Activated T-helper 17 cell treated with anti-CD3 and anti-CD28 coated beads, Interleukin-2, amount 50 U/mL, for 72 hours (primary cell): ENCODE results near the gene PDE8A. TPM values are rescaled to one million over a fixed set of nuclear protein-coding genes. Genes with fewer than 3 reads are reported as not detected.

Experiments used
- ATAC-seq: fragments of 150-1000 bp; cut with Tn5 transposase; replicated peaks from 2 replicates; pipeline ENCODE4 v1.10.0; 2021; ENCODE audit warnings: mild to moderate bottlenecking, moderate library complexity
- H3K27ac Mint-ChIP-seq: one replicate; pipeline ENCODE4 v1.8.0; 2022; ENCODE audit warnings: mixed read lengths
- H3K27me3 Mint-ChIP-seq: one replicate; pipeline ENCODE4 v1.8.0; 2022; ENCODE audit warnings: mixed read lengths
- H3K36me3 Mint-ChIP-seq: one replicate; pipeline ENCODE4 v1.8.0; 2022; ENCODE audit warnings: low read depth, mild to moderate bottlenecking, mixed read lengths
- H3K4me1 Mint-ChIP-seq: one replicate; pipeline ENCODE4 v1.8.0; 2022; ENCODE audit warnings: mixed read lengths
- H3K4me3 Mint-ChIP-seq: one replicate; pipeline ENCODE4 v1.8.0; 2022; ENCODE audit warnings: mild to moderate bottlenecking, mixed read lengths
- H3K9me3 Mint-ChIP-seq: one replicate; pipeline ENCODE4 v1.8.0; 2022; ENCODE audit warnings: mixed read lengths
- total RNA-seq, 2 donors: library from RNA; stranded (reverse); gene quantifications; one replicate each; pipeline ENCODE4 v1.2.3, GENCODE V29; 2022

Gene PDE8A, protein sequence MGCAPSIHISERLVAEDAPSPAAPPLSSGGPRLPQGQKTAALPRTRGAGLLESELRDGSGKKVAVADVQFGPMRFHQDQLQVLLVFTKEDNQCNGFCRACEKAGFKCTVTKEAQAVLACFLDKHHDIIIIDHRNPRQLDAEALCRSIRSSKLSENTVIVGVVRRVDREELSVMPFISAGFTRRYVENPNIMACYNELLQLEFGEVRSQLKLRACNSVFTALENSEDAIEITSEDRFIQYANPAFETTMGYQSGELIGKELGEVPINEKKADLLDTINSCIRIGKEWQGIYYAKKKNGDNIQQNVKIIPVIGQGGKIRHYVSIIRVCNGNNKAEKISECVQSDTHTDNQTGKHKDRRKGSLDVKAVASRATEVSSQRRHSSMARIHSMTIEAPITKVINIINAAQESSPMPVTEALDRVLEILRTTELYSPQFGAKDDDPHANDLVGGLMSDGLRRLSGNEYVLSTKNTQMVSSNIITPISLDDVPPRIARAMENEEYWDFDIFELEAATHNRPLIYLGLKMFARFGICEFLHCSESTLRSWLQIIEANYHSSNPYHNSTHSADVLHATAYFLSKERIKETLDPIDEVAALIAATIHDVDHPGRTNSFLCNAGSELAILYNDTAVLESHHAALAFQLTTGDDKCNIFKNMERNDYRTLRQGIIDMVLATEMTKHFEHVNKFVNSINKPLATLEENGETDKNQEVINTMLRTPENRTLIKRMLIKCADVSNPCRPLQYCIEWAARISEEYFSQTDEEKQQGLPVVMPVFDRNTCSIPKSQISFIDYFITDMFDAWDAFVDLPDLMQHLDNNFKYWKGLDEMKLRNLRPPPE
- 10 to 100 TPM; 23.7 to 34.2 TPM for total RNA-seq

DNA sequence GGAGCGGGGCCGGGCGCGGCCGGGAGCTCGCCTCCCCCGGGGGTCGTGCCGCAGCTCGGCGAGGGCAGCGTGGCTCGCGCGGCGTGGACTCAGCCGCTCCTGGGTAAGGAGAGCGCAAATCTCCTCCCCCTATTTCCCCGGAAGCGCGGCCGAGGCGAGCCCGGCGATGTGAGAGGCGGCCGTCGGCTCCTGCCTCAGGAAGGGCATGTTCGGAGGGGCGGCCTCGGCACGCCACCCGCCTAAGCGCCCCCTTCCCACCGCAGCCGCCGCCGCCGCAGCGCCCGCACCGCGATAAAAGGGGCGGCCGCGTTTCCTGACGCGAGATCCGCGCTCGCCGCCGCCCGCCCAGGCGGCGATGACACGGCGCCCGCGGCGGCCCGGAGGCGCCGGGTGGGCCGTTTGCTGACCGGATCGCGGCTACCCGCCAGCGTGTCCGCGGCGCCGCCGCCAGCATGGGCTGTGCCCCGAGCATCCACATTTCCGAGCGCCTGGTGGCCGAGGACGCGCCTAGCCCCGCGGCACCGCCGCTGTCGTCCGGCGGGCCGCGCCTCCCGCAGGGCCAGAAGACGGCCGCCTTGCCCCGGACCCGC is at the start of gene PDE8A:
Gene PDE8A, plus strand, starts transcription at position 146 of the 590 bp plus-strand sequence. Its CDS starts 307 bp downstream, at position 453.
- peak; percentile 22 for ATAC-seq
- Mint-ChIP-seq H3K9me3 (no peaks in the 10 kb centered on the region), H3K4me3 (peak within 1 kb of the TSS; percentile 89), H3K36me3 (no peaks in the 10 kb centered on the region), H3K27me3 (no peaks in the 10 kb centered on the region), H3K27ac (peak within 1 kb of the TSS; percentile 89), H3K4me1 (peaks cover 10% of the 10 kb centered on the region)

DNA sequence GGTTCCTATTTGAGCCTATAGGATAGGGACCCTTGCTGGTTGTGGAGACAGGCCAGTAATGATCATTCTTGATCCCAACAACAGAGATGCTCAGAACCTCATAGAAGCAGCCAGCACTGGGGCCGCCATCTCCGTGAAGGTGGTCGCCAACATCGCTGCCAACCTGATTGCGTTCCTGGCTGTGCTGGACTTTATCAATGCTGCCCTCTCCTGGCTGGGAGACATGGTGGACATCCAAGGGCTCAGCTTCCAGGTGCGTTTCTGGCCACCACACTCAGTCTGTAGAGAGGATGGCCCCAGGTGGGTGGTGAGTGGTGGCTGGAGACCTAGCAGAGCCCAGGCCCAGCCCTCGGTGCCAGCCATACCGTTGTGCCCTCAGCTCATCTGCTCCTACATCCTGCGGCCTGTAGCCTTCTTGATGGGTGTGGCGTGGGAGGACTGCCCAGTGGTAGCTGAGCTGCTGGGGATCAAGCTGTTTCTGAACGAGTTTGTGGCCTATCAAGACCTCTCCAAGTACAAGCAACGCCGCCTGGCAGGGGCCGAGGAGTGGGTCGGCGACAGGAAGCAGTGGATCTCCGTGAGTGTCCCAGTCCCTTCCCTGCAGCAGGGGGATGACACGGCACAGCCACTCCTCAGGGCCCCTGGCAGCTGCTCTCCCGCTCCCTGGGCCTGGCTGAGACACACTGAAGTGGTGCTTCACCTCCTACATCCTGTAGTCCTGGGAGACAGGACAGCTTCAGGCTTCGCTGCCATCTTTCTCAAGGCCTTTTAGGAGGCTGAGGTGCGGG is 46.5 kb upstream of the PDE8A start:
- Mint-ChIP-seq H3K36me3 (no peaks in the 10 kb centered on the region), H3K27me3 (peaks cover 3% of the 10 kb centered on the region), H3K4me1 (no peaks in the 10 kb centered on the region), H3K9me3 (no peaks in the 10 kb centered on the region), H3K27ac (no peak overlapping the region), H3K4me3 (no peak overlapping the region)
- ATAC-seq: no peak

DNA sequence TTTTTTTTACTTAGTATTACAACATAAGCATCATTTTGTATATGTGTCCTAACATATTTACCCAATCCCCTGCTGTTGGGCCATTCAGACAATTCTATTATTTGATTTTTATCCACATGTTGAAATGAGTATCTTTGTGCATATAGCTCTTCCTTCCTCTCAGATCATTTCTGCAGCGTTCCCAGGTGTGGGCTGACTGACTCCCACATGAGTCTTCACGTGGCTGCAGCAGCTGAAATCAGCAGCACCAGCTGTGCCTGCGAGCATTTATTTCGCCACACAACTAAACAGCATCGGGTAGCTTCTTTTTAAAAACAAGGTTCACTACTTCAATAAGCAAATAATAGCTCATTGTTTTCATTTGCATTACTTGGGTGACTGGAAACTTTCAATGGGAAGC is 44.5 kb upstream of the PDE8A start:
- Mint-ChIP-seq H3K36me3 (no peaks in the 10 kb centered on the region), H3K4me1 (no peaks in the 10 kb centered on the region), H3K4me3 (no peak overlapping the region), H3K9me3 (no peaks in the 10 kb centered on the region), H3K27ac (no peak overlapping the region), H3K27me3 (peaks cover 3% of the 10 kb centered on the region)
- no peak for ATAC-seq

DNA sequence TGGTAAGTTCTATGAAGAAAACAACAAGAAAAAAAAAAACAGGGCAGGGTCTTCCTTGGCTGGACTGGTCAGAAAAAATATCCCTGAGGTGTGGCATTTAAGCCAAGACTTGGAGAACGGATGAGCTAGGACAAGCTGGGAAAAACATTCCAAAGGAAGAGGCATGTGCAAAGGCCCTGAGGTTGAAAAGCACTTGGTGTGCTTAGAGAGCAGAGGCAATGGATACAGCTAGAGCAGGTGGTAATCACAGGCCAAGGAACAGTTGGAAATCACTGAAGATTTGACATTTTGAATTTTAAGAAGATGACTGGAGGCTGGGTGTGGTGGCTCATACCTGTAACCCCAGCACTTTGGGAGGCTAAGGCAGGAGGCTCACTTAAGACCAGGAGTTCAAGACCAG is 42.9 kb upstream of the PDE8A start:
- Mint-ChIP-seq H3K9me3 (no peaks in the 10 kb centered on the region), H3K36me3 (no peaks in the 10 kb centered on the region), H3K4me3 (no peak overlapping the region), H3K27me3 (peaks cover 3% of the 10 kb centered on the region), H3K4me1 (no peaks in the 10 kb centered on the region), H3K27ac (no peak overlapping the region)
- ATAC-seq: no peak

DNA sequence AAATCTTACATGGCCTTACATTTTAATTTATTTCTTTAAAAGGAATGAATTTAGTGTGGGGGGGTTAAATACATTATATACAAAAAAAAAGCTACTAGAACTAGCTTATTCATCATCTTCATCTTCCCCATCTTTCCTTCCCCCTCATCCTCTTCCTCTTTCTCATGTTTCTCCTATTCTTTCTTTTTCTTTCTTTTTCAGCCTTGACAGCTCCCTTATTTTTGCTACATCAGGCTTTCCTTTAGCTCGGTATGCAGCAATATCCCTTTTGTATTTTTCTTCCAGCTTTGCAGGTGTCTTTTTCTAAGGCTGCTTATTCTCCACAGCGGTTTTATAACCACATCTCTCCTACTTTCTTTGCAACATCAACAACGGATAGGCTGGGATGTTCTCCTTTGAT is 41.3 kb upstream of the PDE8A start:
- H3K4me3 Mint-ChIP-seq: no peak overlapping the region
- no peaks in the 10 kb centered on the region for H3K36me3 Mint-ChIP-seq
- no peaks in the 10 kb centered on the region for H3K4me1 Mint-ChIP-seq
- H3K27me3 Mint-ChIP-seq: peaks cover 3% of the 10 kb centered on the region
- H3K27ac Mint-ChIP-seq: no peak overlapping the region
- no peak for ATAC-seq
- no peaks in the 10 kb centered on the region for H3K9me3 Mint-ChIP-seq

DNA sequence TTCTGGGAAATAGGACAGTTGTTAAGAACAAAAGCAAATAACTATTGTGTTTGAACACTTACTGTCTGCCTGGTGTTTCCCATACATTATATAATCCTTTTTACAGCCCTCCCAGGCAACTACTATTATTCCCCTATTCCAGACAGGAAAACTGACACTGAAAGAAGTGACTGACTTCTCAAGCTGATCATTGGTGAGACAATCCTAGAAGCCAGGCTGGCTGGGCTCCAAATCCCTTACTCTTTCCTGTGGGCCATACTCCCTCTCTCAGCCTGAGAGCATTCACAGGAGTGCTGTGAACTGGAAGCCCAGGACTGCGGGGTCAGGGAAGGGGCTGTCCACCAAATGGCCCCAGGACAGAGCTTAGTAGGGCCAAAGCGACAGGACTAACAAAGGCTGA is 39.2 kb upstream of the PDE8A start:
- H3K9me3 Mint-ChIP-seq: no peaks in the 10 kb centered on the region
- ATAC-seq: no peak
- no peak overlapping the region for H3K4me3 Mint-ChIP-seq
- no peaks in the 10 kb centered on the region for H3K27me3 Mint-ChIP-seq
- no peaks in the 10 kb centered on the region for H3K4me1 Mint-ChIP-seq
- H3K27ac Mint-ChIP-seq: no peak overlapping the region
- H3K36me3 Mint-ChIP-seq: no peaks in the 10 kb centered on the region

DNA sequence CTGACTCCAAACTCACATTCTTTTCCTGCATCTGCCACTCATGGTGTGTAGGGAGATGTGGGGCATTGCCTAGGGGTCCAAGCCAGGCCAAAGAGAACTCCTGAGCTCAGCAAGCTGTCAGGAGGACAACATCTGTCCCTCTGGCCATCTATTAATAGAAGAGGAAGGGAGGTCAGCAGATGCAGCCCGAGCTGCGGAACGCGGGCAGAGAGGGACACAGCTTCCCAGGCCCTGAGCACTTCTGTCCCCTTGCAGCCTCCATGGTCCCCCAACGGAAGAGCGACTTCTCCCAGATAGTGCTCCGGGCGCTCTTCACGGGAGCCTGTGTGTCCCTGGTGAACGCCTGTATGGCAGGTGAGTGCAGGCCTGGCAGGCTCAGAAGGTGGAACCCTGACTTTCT is 37.3 kb upstream of the PDE8A start:
- no peaks in the 10 kb centered on the region for H3K4me1 Mint-ChIP-seq
- no peak for ATAC-seq
- H3K27ac Mint-ChIP-seq: no peak overlapping the region
- peaks cover 4% of the 10 kb centered on the region for H3K27me3 Mint-ChIP-seq
- no peaks in the 10 kb centered on the region for H3K9me3 Mint-ChIP-seq
- no peak overlapping the region for H3K4me3 Mint-ChIP-seq
- no peaks in the 10 kb centered on the region for H3K36me3 Mint-ChIP-seq

DNA sequence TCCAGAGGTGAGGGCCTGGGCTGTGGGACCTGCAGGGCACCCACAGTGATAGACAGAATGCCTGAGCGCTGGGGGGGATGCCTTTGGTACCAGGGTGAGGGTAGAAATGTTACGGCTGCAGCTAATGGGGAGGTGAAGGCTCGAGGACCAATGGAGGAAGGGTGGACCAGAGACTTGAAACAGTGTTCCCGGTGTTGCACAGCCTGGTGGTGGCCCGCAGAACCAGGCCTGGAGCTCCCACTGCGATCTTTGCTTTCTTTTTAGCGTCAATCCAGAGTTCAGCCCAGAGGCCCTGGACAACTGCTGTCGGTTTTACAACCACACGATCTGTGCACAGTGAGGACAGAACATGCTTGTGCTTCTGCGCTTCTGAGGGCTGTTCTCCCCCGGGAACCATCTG is 36.8 kb upstream of the PDE8A start:
- no peak overlapping the region for H3K27ac Mint-ChIP-seq
- ATAC-seq: no peak

DNA sequence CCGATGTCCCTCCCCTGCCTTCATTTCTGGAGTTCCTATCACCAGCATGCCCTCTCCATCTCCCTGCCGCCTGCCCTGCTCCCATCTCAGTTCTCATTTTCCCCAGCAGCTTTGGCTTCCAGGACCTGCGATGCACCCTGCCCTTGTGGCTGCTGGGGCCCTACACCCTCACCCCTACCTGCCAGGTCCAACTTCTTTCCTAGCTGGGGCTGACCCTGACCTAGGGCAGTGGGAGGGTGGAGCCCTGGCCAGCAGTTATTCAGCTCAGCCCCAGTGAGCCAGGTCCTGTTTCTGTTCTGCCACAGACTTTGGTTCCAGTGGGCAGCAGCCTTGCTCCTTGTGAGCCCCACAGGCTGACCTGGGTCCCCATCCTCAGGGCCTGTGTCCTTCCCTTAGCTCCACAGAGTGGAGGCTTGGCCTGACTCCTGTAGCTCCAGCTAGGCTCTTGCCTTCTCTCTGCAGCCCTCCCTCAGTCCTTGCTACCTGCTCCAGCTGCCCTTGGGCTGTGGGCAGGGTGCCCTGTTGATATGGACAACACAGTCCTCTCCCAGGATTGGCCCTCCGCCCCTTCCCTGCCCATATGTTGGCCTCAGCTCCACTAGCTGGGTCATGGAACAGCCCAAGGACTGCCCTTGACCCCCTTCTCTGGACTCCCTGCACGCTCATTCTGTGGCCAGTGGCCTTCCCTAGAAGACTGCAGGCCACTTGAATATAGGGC is 34.7 kb upstream of the PDE8A start:
- H3K9me3 Mint-ChIP-seq: no peaks in the 10 kb centered on the region
- no peak overlapping the region for H3K27ac Mint-ChIP-seq
- ATAC-seq: no peak
- H3K36me3 Mint-ChIP-seq: no peaks in the 10 kb centered on the region
- H3K4me3 Mint-ChIP-seq: no peak overlapping the region
- H3K27me3 Mint-ChIP-seq: peaks cover 10% of the 10 kb centered on the region
- H3K4me1 Mint-ChIP-seq: no peaks in the 10 kb centered on the region

More for the DNA sequence above, 36.8 kb upstream of the PDE8A start:
- Mint-ChIP-seq H3K4me1 (no peaks in the 10 kb centered on the region), H3K9me3 (no peaks in the 10 kb centered on the region), H3K4me3 (no peak overlapping the region), H3K36me3 (no peaks in the 10 kb centered on the region), H3K27me3 (peaks cover 6% of the 10 kb centered on the region)

DNA sequence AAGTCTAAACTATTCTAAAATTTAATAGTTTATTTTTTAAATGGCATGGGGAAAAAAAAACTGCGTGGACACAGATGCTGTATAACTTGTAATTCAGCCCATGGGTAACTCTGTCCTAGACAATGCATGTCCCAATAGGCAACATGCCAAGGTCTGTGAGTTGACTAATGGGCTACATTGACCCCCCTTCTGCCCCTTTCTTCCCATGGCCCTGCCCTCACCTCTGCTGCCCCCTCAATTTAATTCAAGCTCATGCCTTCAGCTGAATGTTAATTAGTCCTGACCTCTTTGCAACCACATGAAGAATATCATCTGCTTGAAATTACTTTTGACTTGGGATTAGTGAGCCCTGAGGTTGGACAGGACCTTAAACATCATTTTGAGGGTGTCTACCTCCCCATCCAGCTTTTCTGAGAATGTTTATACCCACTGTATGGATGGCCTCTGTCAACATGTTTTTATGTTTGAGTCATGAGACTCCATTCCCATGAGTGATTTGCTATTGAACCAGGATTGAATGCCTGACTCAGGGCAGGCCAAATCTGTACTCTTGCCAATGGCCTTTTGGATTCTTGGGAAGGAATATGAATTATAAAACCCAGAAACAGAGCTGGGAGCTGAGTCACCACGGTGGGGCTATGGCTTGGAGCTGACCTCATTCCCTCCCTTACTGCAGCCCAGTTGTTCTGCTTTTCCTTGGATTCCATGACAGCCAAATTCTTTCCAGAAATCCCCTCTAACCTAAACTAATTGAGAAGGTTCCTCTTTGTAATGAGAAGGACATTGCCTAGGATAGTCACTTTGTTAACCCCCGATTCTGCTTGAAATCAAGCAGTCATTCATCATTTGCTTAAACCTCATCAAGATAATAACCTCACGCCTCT is 33.5 kb upstream of the PDE8A start:
- ATAC-seq: no peak
- H3K4me3 Mint-ChIP-seq: no peak overlapping the region
- no peaks in the 10 kb centered on the region for H3K9me3 Mint-ChIP-seq
- no peaks in the 10 kb centered on the region for H3K36me3 Mint-ChIP-seq
- H3K27ac Mint-ChIP-seq: no peak overlapping the region
- H3K4me1 Mint-ChIP-seq: no peaks in the 10 kb centered on the region
- peaks cover 10% of the 10 kb centered on the region for H3K27me3 Mint-ChIP-seq

DNA sequence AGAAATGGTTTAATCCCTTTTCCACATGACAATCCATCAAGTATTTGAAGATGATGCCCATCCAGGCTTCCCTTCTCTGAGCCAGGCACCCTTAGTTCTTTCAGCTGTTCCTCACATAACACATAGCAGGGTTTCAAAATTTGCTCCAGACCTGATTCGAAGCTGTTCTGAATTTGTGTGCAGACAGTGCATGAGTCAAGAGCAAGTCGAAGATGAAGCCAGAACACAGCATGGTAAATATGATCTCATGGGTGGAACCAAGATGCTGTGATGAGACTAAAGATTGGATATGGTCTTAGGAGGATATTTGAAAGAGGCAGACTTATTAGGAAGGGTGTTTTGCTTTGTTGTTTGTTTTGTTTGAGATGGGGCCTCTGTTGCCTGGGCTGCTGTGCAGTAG is 32.6 kb upstream of the PDE8A start:
- Mint-ChIP-seq H3K27ac (no peak overlapping the region), H3K4me1 (no peaks in the 10 kb centered on the region)
- no peak for ATAC-seq

DNA sequence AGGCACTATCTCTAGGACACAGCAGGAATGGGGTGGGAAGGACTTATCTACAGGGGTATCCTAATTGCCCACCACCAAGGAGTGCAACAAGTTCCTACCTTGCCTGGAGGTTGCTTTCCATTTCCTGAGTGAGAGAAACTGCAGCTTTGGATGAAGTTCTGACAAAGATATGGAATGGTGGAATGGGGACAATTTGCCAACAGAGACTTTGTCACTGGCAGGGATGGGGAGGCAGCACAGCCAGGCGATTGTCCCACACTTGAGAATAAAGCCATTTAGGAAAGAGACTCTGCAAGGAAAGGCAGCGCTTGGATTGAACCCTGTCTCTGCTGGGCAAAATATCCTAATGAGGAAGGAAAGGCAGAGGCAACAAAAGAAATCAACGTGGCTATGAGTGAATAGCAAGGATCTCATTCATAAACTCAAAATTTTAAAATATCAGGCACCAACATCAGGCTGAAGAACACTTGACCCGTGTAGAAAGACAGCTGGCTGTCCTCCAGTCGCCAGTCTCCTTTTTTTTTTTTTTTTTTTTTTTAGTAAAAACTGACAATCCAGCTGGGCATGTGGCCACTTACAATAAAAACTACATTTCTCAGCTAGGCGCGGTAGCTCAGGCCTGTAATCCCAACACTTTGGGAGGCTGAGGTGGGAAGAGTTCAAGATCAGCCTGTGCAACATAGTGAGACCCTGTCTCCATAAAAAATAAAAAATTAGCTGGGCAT is 31.6 kb upstream of the PDE8A start:
- no peak overlapping the region for H3K27ac Mint-ChIP-seq
- no peak for ATAC-seq
- no peaks in the 10 kb centered on the region for H3K36me3 Mint-ChIP-seq
- no peaks in the 10 kb centered on the region for H3K9me3 Mint-ChIP-seq
- no peaks in the 10 kb centered on the region for H3K4me1 Mint-ChIP-seq
- H3K27me3 Mint-ChIP-seq: peaks cover 10% of the 10 kb centered on the region
- H3K4me3 Mint-ChIP-seq: no peak overlapping the region

More for the DNA sequence above, 32.6 kb upstream of the PDE8A start:
- Mint-ChIP-seq H3K36me3 (no peaks in the 10 kb centered on the region), H3K9me3 (no peaks in the 10 kb centered on the region), H3K27me3 (peaks cover 10% of the 10 kb centered on the region), H3K4me3 (no peak overlapping the region)
